Urothelium cell line (cell line): ENCODE measurements around the gene DEPDC7.
"Not testable (repeated sequence)": the region's sequence is repeated elsewhere in the genome, so short reads cannot be mapped to it uniquely, and the experiment has no call there.

ENCODE experiments used
- DNase-seq: peaks from one replicate; pipeline ENCODE4 v3.0.0; 2011; ENCODE audit warnings: low spot score, mixed read lengths
- FAIRE-seq: peaks from 2 replicates; lab custom pipeline; 2011; peaks lifted over from hg19 to GRCh38; lab: Jason Lieb, UNC

The DEPDC7 gene

DNA sequence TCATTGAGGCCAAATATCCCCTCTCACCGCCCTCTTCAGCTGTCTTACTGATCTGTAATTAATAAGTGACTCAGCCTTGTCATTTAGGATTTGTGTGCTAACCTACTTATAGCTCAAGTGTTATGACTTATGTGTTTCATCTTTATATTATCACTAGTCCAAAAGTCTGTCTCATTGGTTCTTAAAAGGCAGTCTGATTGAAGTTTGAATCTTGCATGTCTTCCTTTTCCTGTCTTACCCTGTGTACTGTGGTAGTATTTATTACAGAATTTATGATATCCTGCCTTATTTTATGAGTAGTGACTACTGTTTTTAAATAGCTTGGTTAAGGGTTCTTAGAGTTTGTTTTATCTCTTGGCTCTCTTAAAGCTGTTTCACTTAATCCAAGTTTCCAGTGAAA lies 6.3 kb downstream of the DEPDC7 start:
- DNase-seq (no peak), FAIRE-seq (no peak)

DNA sequence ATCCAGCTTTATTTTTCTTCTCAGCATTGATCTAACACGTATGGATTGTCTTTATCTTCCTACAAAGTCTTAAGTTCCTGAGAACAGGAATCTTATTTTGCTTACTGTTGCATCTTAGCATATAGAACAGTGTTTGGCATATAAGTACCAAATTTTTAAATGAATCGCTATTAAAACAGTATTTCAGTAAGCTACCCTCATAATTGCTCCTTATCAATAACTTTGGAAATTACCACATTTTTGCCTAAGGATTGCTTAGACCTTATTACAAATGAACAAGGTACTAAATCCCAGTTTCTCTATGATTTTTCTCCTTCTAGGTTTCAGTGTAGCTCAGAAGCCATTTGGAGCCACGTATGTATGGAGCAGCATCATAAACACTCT lies 9.7 kb downstream of the DEPDC7 start:
- DNase-seq (no peak), FAIRE-seq (no peak)

DNA sequence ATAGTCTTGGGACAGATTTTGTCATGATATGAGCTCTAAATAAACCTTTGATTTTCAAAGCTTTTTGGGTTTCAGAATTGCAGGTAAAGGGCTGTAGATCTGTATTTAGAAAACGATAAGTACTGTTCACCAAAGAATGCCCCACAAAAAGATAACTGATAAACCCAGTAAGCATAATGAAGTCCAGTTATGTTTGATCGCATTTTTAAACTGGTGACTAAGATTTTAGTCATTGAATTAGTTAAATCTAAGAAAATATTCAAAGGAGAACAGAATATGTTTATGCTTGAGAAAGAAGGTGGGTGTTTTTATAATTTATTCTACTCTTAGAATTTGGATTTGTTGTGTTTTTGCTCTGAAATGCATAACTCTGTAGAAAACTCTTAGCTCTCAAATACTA lies 11.6 kb downstream of the DEPDC7 start:
- FAIRE-seq (no peak), DNase-seq (no peak)

DNA sequence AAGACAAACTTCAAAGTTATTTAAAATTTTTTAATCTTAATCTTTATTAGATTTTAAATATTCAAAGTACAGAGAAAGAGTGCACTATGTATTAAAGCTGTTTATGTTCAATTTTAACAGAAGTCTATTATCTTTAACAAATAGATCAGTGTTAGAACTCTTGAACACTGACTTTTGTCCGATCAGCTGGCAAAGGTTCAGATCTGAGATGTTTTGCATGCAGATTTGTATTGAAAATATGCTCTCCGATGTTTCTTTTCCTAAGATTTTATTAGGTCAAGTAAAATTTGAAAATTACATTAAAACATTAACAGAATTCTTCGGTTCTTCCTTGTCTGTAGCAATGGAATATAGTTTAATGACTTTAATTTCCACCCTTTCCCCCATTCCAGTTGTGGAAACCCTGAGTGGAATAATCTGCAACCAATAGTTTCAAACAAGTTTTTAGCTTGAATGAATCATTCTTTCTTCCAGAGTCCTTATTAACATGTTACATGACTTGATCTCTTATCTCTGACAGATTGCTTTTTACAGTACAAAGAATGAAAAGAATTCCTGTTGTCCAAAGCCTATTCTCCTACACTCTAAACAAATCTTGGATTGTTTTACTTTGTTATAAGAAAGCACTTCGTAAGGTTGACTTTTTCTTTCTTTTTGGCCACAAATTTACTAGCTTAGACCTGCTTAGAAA lies 12.3 kb downstream of the DEPDC7 start:
- no peak for FAIRE-seq

DNA sequence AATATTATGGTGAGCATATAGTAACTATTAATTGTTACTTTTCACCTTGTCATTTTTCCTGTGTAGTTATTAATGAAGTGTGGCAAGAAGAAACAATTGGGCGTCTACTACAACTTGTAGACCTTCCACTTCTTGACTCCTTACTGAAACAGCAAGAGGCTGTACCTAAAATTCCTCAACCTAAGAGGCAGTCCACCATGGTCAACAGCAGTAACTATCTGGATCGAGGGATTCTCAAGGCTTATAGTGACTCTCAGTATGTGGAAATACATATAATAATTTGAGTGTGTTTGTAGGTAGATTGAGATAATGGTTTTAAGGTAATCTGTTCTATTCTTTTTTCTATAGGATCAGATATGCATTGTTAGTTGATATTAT lies 12.8 kb downstream of the DEPDC7 start:
- no peak for FAIRE-seq
- no peak for DNase-seq

More for the DNA sequence above, 12.3 kb downstream of the DEPDC7 start:
- DNase-seq: no peak

DNA sequence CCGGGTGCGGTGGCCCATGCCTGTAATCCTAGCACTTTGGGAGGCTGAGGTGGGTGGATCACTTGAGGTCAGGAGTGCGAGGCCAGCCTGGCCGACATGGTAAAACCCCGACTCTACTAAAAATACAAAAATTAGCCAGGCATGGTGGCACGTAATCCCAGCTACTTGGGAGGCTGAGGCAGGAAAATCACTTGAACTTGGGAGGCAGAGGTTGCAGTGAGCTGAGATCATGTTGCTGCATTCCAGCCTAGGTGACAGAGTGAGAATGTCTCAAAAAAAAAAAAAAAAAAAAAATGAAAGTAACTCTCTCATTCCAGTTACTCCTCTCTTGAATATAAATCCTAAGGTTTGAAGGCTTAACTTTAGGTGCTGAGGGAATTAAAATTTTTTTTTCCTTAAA lies 13.5 kb downstream of the DEPDC7 start:
- FAIRE-seq, DNase-seq: not testable (repeated sequence)

DNA sequence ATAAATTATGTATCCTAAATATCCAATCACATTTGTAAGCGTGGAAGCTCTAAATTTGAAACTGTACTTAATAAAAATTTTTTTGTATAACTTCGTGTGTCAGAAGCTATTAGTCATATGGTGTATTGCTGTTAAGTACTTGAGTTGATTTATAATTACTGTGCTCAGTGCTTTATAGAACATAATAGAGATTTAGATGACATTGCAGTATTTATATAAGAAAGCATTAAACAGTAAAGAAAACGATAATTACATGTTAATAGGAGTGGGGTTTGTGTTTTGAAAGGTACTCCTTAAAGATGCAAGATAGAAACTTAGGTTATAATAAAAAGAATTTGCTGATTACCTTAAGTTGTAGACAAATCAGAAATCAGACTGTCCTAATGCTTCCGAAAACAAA lies 17.8 kb downstream of the DEPDC7 start:
- no peak for DNase-seq
- no peak for FAIRE-seq

DNA sequence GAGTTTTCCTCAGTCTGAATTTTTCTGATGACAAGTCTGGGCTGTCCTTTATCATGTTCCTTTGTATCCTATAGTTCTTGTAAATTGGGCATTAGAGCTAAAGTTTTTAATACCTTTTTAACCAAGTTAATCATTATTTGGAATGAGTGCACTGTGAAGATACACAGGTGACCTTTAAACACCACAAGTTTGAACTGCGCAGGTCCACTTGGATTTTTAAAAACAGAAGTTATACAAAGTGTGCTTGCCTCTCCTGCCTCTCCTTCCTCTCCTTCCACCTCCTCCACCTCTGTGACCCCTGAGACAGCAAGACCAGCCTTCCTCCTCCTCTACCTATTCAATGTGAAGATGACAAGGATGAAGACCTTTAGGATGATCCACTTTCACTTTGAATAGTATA lies 19.3 kb downstream of the DEPDC7 start:
- no peak for FAIRE-seq

DNA sequence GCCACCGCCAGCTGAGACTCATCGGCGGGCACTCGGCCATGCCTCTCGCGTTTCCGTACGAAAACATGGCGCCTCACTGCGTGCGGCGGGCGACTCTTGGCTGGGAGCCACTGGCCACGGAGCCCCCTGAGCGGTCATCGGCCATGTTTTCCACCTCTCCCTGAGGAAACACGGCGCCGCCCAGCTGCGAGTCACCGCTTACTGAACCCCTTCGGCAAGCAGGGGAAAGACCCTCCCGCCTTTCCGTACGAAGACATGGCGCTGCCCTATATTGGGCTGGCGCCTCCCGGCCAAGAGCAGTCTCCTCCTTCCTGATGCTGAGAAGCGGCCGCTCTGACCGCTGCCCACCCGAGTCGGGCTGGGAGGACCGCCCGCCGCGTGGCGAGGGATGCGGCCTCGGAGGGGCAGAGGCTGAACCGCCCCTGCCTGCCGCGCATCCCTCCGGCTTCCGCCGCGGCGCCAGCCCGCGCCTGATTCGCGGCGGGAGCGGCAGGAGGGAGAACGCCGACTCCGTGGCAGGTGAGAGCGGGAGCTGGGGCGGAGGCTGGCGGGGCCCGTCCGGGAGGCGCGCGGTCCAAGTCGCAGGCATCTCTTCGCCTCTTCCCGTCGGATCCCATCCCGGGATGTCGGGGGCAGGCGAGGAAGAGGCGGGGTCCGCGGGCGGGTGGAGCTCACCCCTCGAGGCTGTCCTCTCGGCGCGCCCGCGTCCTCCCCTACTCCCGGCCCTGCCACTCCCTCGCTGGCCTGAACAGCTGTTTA lies 23.8 kb downstream of the DEPDC7 start, which contains the start of gene TCP11L1:
TSS of gene TCP11L1 (plus strand) at position 299 of the 759 bp plus-strand sequence. CDS start 4,202 bp downstream, outside the sequence.
- DNase-seq (peak; percentile 90), FAIRE-seq (peak; percentile 75)

More for the DNA sequence above, 19.3 kb downstream of the DEPDC7 start:
- DNase-seq: no peak

DNA sequence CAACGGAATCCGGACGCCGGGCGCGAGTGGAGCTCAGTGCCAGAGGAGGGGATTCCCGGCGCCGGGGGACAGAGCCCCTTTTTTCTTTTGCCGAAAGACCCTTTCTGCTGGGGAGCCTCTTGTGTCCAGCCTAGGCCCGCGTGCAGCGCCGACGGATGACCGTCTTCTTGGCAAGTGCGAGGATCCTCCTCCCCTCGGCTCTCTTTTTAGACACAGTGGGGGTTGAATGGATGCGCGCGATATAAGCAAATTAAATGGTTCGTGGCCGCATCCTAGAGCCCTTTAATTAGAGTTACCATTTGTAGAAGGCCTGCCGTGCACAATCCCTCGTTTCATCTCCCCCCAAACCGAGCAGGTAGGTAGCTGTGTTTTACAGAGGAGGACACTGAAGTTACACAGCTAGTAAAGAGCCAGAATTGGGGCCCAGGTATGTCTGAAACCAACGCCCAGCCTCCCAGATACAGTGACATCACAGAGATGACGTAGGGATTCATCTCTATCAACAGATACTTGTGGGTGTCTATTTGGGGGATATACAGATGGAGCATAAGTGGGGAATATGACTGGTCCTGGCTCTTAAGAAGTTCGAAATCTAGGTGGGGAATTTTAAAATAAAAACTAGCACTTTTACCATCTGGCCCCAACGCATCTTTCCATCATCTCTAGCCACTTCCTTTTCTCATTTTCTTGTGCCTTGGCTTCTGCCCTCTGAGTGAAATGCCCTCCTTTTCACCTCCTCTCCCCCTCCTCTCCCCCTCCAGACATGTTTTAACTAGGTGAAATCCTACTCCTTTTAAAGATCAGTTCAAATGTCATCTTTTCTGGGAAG lies 24.6 kb downstream of the DEPDC7 start:
- DNase-seq (no peak), FAIRE-seq (no peak)

DNA sequence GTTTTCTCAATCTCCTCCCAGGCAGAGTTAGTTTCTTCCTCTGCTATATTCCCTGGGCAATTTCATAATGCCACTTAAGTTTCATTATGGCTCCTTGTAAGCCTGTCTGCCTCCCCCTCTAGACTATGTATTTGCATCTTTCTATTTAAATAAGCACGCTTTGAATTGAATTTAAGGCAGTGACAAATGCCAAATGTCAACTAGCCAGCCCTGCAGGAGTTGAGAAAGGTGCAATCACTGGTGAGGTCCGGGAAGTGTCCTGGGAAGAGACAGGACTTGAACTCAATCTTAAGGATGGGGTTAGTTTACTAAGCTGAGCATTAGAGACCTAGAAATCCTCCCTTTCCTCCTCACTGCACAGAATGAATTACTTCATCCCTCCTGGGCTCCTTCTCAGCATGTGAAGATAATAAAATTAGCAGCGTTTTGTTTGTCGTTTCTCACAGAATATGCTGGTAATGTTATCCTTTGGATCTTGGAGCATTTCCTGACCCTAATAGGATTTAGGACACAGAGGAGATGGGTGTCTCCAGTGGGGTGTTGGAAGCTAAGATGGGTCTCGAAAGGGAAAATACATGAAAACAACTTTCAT lies 25.3 kb downstream of the DEPDC7 start:
- no peak for FAIRE-seq
- no peak for DNase-seq

DNA sequence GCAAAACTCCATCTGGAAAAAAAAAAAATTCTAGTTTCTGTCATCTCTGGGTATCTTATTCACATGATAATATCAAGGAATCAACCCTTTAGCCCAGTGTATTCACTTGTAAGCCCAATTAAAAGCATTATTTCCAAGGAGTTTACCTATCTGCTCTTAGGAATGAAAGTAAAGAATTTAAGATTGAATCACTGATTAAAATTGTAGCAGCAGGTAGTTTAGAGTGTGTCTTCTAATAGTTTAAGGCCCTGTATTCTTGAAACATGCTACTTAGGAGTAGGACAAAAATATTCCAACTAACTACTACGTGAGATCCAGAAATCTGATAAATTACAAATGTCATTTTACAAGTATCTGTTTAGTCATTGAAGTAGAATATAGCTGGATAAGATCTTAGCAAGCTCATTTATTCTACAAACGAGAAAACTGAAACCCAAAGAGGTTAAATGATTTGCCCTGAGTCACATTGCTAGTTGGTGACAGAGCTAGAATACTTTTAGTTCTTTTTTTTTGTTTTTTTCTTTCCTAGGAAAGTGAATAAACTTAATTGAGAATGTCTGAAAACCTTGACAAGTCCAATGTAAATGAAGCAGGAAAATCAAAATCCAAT lies 27.6 kb downstream of the DEPDC7 start:
- no peak for DNase-seq
- FAIRE-seq: no peak

DNA sequence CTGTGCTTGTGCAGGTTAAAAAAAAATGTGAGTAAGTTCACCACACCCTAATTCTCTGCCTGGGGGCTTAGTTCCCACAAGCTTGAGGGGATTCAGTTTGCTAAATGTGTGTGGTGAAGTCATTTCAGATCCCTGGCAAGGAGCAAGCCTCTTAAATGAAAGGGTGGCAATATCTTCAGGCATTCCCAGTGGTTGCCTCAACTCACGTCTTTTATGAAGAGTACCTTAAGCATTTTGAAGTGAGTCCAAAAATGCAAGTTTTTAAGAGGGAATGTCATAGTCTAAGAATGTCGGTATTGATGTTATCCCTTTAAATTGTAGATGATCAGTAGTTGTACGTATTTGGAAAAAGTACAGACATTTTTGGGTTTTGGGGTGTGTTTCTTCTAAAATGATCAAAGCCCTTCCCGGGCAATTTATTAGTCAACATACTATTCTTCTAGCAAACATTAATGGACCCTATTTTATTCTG lies 28.6 kb downstream of the DEPDC7 start:
- DNase-seq (peak; percentile 64), FAIRE-seq (no peak)

DNA sequence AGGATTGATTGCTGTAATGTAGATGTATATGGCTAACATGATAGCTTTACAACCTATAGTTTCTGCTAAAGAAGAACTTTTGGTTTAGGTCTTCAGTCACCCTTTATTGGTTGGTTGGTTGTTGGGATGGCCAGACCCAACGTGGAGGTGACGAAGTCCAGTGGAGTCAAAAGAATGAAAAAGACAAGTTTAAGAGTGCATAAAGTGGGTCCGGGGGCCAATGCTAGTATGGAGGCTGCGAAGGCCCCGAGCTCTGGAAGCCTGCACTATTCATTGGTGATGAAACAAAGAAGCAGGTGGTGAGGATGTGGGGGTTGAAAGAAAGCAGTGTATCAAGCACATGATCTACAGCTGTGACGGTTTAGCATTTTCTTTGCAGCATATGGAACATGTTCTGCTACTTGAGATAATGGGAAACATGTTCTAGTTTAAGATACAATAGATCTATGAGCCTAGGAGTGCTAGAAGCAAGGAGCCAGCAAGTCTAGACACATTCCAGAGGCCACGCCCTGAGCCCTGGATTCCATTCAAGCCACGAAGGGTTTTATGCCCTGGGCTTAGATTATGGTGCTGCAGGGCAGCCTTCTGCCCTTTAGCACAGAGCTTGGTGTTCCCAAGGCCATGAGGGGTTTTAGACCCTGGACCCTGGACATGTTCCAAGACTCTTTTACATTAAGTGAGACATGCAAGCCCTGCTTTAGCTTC lies 30.0 kb downstream of the DEPDC7 start:
- DNase-seq (no peak), FAIRE-seq (no peak)

DNA sequence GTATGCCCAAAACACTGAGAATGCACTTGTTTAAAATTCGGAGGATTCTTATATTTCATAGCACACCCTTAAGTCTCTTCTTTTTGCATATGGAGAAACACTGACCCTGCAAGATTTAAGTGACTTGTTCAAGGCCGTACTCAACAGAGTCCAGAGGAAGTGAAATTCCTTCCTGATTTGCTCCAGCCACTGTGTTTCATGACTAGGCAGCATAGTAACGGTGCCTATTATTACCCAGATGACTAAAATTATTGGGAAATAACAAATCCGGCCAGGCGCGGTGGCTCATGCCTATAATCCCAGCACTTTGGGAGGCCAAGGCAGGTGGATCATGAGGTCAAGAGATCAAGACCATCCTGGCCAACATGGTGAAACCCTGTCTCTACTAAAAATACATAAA lies 33.0 kb downstream of the DEPDC7 start:
- FAIRE-seq, DNase-seq: not testable (repeated sequence)

DNA sequence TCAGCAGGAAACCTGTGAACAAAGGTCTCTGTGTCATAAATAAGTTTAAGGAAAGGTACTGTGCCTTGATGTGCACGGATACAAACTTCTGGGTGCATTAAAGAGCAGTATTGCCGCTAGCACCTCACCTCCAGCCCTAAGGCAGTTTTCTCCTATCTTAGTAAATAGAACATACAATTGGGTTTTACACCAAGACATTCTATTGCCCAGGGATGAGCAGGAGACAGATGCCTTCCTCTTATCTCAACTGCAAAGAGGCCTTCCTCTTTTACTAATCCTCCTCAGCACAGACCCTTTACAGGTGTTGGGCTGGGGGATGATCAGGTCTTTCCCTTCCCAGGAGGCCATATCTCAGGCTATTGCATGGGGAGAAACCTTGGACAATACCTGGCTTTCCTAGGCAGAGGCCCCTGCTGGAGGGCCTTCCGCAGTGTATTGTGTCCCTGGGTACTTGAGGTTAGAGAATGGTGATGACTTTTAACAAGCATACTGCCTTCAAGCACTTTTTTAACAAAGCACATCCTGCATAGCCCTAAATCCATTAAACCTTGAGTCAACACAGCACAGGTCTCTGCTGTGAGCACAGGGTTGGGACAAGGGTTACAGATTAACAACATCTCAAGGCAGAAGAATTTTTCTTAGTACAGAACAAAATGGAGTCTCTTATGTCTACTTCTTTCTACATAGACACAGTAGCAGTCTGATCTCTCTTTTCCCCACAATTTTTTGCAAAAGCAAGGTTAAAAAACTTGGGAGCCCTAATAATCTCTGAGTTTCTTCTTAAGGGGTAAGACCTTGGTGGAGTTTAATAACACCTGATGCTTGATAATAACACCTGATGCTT lies 34.1 kb downstream of the DEPDC7 start:
- not testable (repeated sequence) for FAIRE-seq, DNase-seq

DNA sequence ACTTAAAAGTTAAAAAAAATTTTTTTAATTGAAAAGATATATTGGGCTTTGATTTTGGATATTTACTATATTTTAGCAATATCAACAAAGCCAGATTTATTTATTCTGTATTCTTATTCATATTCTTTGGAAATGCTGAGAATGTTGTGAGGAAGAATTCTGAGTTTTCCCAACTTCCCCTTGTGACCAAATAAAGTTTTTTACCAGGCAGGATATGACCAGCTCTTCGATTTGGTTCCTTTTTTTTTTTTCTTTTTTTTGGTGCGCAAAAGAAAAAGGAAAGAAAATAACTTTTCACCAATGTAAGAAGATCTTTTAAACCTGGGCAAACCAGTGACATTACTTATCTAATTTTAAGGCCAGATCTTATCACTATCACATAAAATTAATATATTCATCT lies 36.6 kb downstream of the DEPDC7 start:
- FAIRE-seq (no peak), DNase-seq (no peak)

DNA sequence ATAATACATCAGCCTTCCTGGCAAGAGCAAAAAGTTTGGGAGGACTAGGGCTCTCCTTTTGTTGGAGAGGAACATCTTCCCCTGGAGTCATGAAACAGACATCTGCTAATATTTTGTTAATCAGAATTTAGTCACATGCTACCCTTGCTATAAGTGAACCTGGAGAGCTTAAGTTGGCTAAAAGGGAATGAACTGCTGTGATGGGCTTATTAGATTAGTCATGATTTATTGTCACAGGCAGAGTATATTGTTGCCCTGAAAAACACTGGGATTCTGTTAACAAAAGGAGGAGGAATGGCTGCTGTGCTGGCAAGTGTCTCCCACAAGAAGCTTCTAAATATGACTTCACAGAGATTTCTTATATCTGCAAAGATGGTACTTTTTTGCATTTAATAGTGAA lies 39.7 kb downstream of the DEPDC7 start:
- FAIRE-seq (no peak), DNase-seq (no peak)

DNA sequence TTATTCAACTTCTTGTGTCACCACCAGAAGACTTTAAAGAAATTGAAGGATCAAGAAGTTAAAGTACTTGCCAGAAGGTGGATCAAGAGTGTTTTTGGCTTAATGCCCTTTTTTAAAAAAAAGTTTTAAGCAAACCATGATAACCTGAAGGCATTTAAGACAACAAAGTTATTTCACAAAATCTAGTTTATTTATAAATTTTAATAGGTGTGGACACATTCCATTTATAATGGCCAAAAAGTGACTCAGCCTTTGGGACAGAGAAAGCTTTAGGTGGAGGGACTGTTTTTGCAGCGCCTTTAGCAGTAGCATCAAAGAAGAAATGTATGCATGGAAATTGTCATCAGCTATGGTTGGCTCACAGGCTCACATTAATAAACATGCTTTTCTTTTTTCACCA lies 41.6 kb downstream of the DEPDC7 start:
- DNase-seq: no peak
- no peak for FAIRE-seq
